ENCODE results near the gene ANOS1. TPM values are rescaled to one million over a fixed set of nuclear protein-coding genes. Genes with fewer than 3 reads are reported as not detected.

ANOS1 gene
- total and polyA plus RNA-seq, 8 donors = 27.1 to 85.9 (median 42.2) TPM

DNA sequence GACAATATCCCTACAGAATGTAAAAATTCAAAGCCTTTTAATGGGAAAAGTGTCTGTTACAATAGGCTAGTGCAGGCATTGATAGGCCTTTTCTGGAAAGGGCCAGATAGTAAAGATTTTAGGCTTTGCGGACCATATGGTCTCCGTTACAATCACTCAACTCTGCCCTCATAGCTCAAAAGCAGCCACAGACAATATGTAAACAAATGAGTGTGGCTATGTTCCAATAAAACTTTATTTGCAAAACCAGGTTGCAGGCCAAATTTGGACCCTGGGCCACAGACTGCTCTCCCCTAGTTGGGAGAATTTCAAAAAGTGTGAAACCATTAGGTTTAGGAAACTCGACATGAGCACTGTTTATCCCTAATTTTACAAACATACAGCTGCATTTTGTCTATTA lies 155.1 kb downstream of the ANOS1 start:
- ATAC-seq (no peak), DNase-seq (peak in 2 of 4 donors; percentile 13 to 18)
- Histone ChIP-seq H3K4me1 (no peaks in the 10 kb centered on the region), H3K27me3 (no peaks in the 10 kb centered on the region), H3K9me3 (no peaks in the 10 kb centered on the region), H3K27ac (no peak overlapping the region), H3K4me3 (no peak overlapping the region), H3K36me3 (no peaks in the 10 kb centered on the region)
- TF ChIP-seq CTCF (IDR thresholded peaks at IDR 0.05) = no peak
- intact Hi-C loops (cut with DNase I) = no loop called here

DNA sequence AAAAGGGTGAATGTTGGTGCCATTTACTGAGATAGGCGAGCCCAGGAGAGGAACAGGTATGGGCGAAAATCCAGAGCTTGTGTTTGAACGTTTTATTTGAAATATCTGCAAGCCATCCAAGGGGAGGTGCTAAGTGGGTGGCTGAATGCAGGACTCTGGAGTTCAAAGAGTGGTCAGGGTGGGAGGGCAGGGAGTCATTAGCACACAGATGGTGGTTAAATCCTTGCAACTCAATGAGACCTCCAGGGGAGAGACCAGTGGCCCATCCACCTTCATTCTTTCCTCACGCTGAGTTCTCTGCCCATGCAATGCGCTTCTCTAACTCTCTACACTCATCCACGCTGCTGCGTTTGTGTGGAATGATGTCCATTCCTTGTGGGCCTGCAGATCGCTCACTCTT lies 166.2 kb downstream of the ANOS1 start:
- DNase-seq (no peak), ATAC-seq (no peak)
- Histone ChIP-seq H3K4me3 (no peak overlapping the region), H3K27ac (no peak overlapping the region), H3K4me1 (no peaks in the 10 kb centered on the region), H3K9me3 (no peaks in the 10 kb centered on the region), H3K36me3 (no peaks in the 10 kb centered on the region), H3K27me3 (no peaks in the 10 kb centered on the region)
- intact Hi-C loops (cut with DNase I) = no loop called here
- no peak for TF ChIP-seq CTCF (IDR thresholded peaks at IDR 0.05)

DNA sequence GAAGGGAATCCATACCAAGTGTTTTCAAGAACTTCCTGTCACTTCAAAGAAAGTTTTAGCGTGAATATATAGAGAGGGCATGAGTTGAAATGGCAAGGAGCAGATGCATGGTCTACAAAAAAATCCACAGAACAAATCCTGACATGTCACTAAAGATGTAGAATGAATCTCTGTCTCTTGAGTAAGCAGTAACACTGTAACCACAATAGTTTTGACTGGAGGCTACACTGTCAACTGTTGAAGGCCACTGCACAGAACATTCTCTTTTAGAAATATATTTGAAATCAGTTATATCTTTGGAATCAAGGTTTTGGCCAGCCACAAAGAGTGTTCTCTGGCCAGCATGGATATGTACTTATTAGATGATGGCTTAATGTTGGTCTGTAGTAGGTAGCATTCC lies 183.5 kb downstream of the ANOS1 start:
- H3K9me3 ChIP-seq = no peaks in the 10 kb centered on the region
- no peaks in the 10 kb centered on the region for H3K27me3 ChIP-seq
- no peak overlapping the region for H3K4me3 ChIP-seq
- no peak overlapping the region for H3K27ac ChIP-seq
- DNase-seq = no peak
- H3K4me1 ChIP-seq = no peaks in the 10 kb centered on the region
- no peaks in the 10 kb centered on the region for H3K36me3 ChIP-seq
- TF ChIP-seq CTCF (IDR thresholded peaks at IDR 0.05) = no peak
- no peak for ATAC-seq
- intact Hi-C loops (cut with DNase I) = no loop called here

DNA sequence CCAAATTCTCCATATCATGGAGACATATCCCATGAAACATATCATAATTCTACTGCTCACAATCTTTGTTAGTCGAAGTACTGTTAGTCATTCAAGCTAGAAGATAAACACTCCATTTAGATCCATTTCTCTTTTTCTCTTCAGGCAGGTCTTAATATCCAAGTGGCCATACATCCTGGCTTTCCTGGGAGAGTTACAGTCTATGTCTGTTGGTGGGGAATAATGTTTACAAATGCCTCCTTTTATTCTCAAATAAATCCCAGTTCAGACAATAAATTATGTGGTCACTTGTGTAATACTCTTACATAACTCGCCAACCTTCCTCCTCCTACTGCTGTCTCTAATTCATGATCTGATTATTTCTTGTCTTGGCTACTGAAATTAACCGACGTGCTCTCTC lies 185.2 kb downstream of the ANOS1 start:
- Histone ChIP-seq H3K4me3 (no peak overlapping the region), H3K27me3 (no peaks in the 10 kb centered on the region), H3K27ac (no peak overlapping the region), H3K36me3 (no peaks in the 10 kb centered on the region), H3K9me3 (no peaks in the 10 kb centered on the region), H3K4me1 (no peaks in the 10 kb centered on the region)
- intact Hi-C loops (cut with DNase I) = no loop called here
- no peak for TF ChIP-seq CTCF (IDR thresholded peaks at IDR 0.05)
- ATAC-seq (no peak), DNase-seq (no peak)

- Histone ChIP-seq H3K9me3 (no peaks in the 10 kb centered on the region), H3K36me3 (no peaks in the 10 kb centered on the region), H3K4me1 (no peaks in the 10 kb centered on the region), H3K4me3 (no peak overlapping the region), H3K27ac (no peak overlapping the region), H3K27me3 (no peaks in the 10 kb centered on the region)
- intact Hi-C loops (cut with DNase I) = no loop called here
- no peak for TF ChIP-seq CTCF (IDR thresholded peaks at IDR 0.05)
- DNase-seq (no peak), ATAC-seq (no peak)
These were observed 211.1 kb downstream of the ANOS1 start for GRCh38 chrX:8520791-8521190.

Measured in left lung (tissue), 10 donors.